HS-5 (cell line): ENCODE measurements around the gene VMP1.
"Not testable (repeated sequence)": the region's sequence is repeated elsewhere in the genome, so short reads cannot be mapped to it uniquely, and the experiment has no call there.

ENCODE experiments used
- DNase-seq: peaks from one replicate; pipeline ENCODE4 v3.0.0-alpha.2; 2012; ENCODE audit warnings: low read depth

The VMP1 gene

DNA sequence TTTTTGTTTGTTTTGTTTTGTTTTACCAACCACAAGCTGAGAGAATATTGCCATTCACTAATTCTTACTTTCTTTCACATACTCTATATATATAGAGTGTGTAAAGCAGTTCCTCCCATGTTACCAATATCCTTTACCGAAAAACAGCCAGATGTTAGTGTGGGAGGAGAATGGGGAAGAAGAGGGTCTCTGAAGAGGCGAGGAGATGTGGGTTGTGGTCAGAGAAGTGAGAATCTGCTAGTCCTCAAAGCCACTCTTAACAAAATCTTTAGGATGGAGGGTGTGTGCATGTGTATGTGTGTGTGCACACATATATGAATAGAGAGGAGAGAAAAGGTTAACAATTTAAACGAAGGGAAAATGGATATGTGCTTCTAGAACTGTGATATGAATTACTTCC lies 104.7 kb downstream of the VMP1 start:
- DNase-seq, result no peak

DNA sequence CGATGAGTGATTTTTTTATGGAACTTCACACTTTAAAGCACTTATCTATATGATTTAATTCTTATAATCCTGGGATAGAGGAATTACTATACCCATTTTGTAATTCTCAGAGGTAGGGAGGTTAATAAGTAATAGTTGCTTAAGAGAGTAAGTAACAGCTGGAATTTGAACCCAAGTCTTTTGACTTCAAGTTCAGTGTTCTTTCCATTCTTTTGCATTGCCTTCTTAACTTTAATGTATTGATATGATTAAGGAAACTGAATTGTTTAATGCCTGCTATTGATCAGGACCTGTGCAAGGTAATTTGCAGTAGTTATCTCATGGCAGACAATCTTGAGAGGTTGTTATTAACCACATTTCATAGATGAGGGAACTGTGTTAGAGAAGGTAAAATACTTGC lies 106.8 kb downstream of the VMP1 start:
- DNase-seq, result no peak

DNA sequence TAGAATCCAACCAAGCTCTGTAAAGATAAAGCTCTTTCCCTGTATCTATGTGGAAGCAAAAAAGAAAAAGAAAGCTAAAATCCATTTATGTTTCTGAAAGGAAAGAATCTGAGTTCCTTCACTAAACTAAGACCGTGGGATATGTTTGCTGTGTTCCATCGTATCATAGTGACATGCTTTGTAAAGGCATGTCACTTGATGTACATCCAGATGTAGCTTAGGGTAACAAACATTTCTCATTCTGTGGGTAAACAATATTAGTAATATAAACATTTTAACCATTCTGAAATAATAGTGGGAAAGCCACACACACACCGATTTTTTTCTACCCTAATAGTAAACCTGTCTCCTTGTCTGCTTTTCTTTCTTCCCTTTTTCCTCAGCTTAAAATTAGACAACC lies 107.2 kb downstream of the VMP1 start:
- DNase-seq, result no peak

DNA sequence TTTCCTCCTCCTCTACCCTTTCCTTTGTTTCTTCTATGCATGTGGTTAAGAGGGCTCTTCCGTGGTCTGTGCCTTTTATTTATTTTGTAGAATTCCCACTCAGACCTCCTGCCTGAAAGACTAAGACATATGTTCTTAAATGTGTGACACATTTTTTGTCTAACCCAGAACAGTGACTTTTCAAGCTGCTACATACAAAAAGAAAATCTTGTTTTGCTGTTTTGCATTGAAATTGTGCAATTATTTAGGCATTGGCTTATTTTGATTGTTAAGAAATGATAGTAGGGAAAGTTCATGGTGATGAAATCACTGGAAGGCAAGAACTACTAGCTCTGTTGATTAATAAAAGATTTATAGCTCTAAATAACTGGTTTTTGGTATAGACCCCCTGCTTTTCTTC lies 108.5 kb downstream of the VMP1 start:
- DNase-seq, result no peak

DNA sequence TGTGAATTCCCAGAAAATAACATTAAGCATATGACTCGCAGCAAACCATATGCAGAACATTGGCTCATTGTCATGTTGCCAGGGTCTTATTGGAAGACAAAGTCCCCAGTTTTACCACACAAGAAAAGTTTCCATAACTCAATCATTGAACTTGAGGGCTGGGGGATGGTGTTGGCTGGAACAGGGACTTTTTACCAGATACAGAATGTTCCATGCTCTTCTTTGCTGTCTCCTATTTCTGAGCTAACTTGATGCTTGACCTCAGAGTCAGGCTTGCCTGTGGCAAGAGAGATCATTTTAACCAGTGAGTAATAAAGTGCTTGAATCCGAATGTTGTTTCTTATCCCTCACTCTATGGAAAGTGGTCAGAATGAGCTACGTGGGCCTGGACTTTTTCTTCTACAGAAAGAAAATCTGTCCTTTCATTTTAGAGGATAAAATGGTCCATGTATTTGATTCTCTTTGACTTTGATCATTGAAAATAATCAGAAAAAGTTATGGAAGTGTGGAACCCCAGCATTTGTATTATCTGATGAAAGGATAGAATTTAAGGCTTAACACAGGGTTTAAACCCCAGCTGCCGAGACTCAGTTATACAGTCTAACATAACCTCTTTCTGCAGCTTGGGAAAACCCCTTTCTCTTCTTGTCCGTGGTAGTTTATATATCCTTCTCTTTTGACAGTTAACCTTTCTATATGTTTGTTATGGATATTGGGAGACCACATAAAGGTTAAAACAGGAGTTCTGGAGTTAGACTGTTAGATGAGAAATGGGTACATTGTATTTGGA lies 118.3 kb downstream of the VMP1 start:
- DNase-seq, result no peak

DNA sequence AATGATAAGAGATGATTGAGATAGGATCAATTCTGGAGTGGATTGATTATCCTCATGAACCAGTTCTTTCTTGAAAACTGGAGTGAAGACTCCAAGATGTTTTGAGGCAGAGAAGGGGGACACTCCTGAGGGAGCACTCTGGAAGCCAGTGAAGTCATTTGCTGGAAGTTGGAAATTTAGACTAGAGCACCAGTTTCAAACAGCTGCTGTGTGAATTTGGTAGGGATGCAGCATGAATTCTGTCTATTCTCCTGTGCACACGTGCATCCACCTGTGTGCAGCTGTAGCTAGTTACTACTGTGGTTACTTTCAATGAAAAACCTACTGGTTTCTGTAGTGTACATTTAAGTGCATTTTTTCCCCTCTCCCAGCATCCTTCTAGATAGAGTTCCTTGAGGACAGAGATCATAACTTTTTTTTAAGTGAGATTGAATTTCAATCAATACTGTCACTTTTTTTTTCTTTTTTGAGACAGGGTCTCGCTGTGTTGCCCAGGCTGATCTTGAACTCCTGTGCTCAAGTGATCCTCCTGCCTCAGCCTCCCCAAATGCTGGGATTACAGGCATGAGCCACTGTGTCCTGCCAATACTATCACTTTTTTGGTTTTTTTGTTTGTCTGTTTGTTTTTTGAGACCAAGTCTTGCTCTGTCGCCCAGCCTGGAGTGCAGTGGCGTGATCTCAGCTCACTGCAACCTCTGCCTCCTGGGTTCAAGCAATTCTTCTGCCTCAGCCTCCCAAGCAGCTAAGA lies 119.4 kb downstream of the VMP1 start:
- DNase-seq, result no peak

DNA sequence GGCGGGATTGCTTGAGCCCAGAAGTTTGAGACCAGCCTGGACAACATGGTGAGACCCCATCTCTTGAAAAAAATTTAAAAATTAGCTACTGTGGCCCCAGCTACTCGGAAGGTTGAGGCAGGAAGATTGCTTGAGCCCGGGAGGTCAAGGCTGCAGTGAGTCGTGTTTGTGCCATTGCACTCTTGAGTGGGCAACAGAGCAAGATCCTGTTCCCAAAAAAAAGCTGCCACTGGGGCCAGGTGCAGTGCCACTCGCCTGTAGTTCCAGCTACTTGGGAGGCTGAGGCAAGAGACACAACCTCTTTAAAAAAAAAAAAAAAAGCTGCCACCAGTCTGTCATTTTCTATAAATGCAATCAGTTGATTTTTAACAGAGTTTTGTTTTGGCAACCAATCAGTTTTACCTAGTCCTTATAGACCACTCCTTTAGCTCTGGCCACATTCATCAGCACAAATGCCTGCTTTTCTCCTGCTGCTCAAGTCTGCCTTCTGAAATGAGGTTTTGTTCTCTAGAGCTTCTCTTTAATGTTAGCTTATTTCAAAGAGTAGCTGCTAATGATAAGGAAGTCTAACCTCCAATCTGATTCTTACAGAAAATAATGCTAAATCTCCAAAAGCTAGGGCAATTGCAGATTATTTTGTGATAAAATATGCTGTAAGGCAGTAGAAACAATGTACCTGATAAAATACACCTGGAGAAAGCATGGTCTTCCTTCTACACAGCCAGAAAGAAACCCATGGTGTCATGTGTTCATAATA lies 120.4 kb downstream of the VMP1 start:
- DNase-seq, result no peak

DNA sequence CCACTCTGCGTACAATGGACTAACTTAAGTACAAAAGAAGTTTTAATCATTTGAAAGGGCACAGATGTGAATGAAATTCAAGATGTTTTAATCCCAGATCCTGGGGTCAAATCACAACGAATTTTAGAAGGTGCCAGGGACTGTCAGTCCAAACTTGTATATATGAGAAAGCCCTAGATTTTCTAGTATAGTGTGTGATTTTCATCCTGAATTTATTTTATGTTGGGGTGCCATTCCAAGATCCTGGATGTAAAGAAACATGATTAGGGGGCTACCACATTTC lies 121.0 kb downstream of the VMP1 start:
- DNase-seq, result no peak

DNA sequence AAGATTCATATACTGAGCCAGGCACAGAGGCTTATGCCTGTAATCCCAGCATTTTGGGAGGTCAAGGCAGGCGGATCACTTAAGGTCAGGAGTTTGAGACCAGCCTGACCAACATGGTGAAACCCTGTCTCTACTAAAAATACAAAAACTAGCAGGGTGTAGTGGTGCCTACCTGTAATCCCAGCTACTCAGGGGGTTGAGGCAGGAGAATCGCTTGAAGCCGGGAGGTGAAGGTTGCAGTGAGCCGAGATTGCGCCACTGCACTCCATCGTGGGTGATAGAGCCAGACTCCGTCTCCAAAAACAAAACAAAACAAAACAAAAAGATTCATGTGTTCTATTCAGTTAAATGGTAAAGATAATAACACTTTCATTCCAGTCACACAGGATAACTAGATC lies 121.4 kb downstream of the VMP1 start:
- not testable (repeated sequence) for DNase-seq

DNA sequence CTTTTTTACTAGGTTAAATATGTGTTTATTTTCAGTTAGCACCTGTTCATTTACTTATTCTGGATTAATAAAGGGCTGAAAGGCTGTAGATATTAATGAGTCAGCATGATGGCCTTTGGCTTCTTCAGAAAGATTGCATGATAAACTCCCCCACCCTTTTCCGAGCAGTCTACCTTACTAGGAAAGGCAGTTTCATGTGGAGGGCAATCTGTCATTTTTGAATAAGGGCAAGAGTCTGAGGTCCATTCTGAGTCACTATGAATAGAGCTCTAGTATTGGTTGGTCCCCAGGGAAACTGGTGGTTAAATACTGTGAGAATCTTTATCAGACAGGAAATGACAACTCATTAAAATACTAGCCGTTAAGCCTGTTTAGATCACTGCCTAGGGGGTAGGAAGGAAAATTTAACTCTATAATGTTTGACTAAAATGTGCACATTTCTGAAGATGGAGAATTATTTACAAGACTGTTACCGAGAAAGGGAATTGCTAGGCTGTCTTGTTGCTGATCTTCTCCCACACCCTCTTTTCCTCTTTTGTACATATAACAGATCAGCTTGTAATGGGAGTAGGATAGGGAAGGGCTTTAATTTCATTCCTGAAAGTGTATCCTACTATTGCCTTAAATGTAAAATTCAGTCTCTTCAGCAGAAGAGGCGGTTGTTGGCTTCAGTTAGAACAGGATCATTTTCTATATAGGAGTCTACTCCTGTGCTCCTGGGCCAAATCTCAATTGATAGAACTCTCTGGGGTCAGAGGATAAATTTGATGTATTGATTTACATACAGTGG lies 122.0 kb downstream of the VMP1 start:
- peak; percentile 96 for DNase-seq

DNA sequence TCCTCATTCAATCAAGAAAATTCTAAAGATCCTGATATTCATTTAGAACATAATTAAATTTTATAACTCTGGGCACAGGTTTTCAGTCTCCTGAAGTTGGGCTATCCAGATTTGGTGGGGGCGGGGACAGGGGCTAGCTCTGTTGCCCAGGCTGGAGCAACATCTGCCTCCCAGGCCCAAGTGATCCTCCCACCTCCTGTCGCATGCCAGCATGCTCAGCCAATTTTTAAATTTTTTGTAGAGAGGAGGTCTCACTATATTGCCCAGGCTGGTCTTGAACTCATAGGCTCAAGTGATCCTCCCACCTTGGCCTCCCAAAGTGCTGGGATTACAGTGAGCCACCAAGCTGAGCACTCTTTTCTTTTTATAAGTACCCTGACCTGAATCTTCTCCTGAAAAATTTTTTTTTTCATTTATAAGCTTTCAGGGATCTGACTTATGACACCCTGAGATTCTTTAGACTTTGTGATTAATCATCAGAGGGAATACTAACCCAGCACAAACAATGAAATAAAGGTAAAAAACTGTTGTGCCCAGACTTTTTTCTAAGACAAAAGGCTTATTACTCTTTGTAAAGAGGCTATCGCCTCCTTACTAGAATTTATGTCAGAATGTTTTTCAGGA lies 122.7 kb downstream of the VMP1 start:
- no peak for DNase-seq

DNA sequence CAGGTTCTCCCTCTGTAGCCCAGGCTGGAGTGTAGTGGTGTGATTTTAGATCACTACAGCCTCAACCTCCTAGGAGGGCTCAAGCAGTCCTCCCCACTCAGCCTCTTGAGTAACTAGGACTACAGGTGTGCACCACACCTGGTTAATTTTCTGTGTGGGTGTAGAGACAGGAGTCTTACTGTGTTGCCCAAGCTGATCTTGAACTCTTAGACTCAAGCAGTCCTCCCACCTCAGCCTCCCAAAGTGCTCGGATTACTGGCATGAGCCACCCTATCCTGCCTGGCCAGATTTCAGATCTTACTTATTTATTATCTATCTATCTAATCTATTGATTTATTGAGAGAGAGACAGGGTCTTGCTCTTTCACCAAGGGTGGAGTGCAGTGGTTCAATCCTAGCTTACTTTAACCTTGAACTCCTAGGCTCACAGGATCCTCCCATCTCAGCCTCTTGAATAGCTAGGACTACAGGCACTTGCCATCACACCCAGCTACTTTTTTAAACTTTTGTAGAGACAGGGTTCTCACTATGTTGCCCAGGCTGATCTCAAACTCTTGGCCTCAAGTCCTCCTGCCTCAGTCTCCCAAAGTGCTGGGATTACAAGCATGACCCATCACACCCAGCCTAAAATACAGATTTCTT lies 123.5 kb downstream of the VMP1 start:
- DNase-seq, result no peak

DNA sequence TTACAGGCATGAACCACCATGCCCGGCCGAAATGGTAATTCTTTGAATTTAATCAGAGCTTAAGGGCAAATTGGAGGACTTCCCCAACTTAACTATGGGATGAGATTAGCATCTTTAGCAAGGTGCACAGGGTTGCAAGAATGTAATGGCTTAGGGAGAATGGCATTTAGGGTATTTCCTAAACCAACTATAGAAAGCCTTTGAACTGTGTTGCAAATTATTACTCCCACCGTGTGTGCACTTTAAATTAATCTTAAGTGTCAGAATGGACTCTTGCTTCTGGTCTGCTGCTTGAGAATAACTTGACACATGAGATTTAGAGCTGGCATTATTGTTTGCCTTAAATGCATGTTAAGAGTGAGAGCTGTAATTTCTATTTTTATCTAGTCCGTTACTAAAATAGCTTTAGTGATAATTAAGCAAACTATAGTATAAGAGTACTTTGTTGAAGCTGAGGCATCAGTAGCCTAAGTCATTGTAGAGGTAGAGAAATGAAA lies 125.5 kb downstream of the VMP1 start:
- no peak for DNase-seq

DNA sequence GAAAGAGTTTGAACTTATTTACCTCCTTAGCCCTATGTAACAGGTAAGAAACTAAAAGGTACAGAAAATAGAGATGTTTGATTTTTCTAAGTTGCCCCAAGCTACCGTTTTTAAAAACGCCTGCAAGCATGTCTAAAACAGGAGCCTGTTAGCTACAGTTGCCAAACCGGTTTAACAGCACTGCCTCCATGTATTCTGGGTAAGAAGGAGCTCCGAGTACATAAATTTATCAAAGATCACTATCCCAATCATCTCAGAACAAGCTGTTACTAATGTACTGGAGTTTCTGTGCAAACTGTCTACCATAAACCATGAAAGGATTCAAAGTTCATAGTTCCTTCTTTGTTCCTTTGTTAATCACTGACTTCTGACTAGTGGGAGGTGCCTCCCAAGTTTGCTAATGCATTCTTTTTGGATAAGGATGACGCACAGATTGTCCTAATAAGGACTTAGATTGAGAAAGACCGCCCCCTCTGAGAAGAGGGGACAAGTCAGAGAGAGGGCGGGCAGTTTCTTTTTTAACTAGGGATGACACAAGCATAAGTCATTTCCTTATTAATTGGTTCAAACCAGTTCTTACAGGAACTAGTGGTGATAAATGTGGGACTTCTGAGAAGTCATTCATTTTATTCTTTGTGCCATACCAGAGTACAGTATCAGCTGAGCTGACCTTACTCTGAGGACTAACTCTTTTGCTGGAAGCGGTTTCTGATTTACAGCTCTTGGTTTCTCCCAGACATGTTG lies 130.0 kb downstream of the VMP1 start:
- peak; percentile 98 for DNase-seq

DNA sequence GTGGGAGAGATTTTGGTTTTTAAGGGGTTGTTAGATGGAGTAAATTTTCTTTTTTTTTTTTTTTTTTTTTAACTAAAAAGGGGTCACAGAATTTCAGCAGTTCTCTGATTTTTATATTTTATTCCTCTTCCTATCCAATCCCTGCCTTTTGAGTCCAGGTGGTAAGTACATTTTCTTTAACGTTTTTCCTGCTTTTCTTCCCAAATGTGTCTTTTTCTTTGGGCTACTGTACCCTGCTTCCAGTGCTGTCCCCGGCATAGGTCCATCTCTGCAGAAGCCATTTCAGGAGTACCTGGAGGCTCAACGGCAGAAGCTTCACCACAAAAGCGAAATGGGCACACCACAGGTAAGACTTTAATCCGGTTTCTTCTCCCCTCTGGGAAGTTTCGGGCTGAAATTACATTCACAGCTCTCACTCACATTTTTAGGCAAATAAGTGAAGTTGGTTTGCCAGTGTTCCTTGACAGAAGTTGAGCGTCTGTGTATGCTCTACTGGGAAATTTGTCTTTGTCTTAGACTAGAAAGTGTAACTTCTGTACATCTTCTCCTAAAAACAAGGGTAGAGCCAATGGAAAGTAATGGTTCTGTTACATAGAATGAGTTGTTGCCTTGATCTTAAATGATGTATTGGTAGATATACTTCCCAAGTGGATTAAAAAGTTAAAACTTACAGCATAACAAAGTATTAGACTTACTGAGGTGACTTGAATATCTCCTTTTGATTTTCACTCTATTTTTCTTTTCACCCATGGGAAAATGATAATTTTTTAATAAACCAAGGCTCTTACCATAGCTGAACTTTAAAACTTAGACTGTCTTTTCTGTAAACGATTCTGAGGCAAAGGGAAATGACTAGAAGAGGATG lies 130.8 kb downstream of the VMP1 start:
- DNase-seq, result no peak

DNA sequence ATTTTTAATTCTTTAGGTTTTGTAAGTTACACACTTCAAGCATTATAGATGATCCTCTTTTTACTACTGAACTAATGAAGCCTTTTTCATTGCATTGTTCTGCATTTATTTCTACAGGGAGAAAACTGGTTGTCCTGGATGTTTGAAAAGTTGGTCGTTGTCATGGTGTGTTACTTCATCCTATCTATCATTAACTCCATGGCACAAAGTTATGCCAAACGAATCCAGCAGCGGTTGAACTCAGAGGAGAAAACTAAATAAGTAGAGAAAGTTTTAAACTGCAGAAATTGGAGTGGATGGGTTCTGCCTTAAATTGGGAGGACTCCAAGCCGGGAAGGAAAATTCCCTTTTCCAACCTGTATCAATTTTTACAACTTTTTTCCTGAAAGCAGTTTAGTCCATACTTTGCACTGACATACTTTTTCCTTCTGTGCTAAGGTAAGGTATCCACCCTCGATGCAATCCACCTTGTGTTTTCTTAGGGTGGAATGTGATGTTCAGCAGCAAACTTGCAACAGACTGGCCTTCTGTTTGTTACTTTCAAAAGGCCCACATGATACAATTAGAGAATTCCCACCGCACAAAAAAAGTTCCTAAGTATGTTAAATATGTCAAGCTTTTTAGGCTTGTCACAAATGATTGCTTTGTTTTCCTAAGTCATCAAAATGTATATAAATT lies 132.3 kb downstream of the VMP1 start:
- no peak for DNase-seq

DNA sequence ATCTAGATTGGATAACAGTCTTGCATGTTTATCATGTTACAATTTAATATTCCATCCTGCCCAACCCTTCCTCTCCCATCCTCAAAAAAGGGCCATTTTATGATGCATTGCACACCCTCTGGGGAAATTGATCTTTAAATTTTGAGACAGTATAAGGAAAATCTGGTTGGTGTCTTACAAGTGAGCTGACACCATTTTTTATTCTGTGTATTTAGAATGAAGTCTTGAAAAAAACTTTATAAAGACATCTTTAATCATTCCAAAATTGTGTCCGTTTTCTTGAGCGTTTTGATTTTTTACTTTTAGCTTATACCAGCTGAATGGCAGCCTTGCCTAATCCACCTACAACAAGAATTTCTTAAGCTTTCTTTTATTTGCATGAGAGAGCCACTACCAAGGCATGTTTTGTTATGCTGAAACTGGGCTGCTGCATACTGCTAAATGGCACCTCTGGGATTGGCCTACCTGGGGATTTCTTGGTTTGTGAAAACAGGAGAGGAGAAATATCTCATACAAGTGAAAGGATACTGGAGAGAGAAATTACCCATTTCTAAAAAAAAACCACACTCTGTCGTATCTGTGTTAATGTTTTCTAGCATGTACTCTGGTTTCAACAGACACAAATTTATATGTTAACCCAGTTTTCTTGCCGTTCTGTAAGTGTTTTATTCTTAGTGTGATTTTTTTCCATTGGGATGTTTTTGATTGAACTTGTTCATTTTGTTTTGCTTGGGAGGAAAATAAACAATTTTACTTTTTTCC lies 133.1 kb downstream of the VMP1 start:
- DNase-seq, result no peak
